Measurements from ENCODE around the gene MRPL3. TPM values are rescaled to one million over a fixed set of nuclear protein-coding genes. Genes with fewer than 3 reads are reported as not detected.

Gene MRPL3
- total RNA-seq, 1 donor from 2014 or later: 37.1 TPM

DNA sequence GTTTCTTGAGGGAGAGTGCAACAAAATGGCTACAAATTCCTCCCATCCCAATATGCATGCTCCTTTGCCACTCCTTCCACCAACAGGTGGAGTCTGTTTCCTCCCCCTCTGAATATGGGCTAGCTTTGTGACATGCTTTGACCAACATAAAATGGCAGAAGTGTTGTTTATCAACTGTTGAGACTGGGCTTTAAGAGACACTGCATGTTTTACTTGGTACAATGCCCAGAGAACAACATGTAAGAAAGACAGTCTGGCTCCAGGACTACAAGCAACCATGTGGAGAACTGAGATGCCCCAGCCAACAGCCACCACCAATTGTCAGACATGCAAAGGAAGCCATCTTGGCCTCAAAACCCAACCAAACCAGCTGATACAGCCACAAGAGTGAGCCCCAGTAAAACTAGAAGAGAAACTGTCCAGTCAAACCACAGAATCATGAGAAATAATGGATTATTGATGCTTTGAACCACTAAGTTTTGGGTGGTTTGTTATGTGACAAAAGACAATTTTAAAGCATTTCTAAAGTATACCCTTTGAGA is 80.7 kb downstream of the MRPL3 start:
- Mint-ChIP-seq H3K27ac (ENCODE audit: unreplicated experiment) (no peak overlapping the region), H3K36me3 (ENCODE audit: low read depth, unreplicated experiment) (no peaks in the 10 kb centered on the region)

DNA sequence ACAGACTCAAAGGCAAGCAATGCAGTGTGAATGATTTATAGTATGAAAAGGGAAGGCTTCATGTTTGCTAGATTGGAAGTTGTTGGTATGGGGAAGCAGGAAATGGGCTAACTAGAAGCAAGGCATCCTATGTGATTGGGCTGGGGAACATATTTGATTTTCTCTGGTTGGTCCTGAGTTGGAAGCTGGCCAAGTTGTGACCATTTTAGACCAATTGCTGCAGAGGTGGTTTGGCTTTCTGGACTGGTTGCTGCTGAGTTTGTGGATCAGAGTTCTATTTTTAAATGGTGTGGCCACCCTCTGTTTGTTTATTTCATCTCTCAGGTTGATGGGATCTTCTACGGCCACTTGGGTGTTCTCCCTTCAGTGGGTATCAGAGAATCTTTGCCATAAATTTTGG is 81.5 kb downstream of the MRPL3 start:
- Mint-ChIP-seq H3K36me3 (ENCODE audit: low read depth, unreplicated experiment) (no peaks in the 10 kb centered on the region), H3K4me3 (ENCODE audit: unreplicated experiment) (no peak overlapping the region), H3K27me3 (ENCODE audit: unreplicated experiment) (peaks cover 4% of the 10 kb centered on the region), H3K9me3 (ENCODE audit: unreplicated experiment) (no peaks in the 10 kb centered on the region), H3K4me1 (ENCODE audit: unreplicated experiment) (no peaks in the 10 kb centered on the region), H3K27ac (ENCODE audit: unreplicated experiment) (no peak overlapping the region)
- no peak for DNase-seq (ENCODE audit: low spot score)
- TF ChIP-seq, protein P1, sequence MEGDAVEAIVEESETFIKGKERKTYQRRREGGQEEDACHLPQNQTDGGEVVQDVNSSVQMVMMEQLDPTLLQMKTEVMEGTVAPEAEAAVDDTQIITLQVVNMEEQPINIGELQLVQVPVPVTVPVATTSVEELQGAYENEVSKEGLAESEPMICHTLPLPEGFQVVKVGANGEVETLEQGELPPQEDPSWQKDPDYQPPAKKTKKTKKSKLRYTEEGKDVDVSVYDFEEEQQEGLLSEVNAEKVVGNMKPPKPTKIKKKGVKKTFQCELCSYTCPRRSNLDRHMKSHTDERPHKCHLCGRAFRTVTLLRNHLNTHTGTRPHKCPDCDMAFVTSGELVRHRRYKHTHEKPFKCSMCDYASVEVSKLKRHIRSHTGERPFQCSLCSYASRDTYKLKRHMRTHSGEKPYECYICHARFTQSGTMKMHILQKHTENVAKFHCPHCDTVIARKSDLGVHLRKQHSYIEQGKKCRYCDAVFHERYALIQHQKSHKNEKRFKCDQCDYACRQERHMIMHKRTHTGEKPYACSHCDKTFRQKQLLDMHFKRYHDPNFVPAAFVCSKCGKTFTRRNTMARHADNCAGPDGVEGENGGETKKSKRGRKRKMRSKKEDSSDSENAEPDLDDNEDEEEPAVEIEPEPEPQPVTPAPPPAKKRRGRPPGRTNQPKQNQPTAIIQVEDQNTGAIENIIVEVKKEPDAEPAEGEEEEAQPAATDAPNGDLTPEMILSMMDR (IDR thresholded peaks at IDR 0.05; ENCODE audit: unreplicated experiment): no peak

More for the DNA sequence above, 80.7 kb downstream of the MRPL3 start:
- Mint-ChIP-seq H3K27me3 (ENCODE audit: unreplicated experiment) (peaks cover 4% of the 10 kb centered on the region), H3K9me3 (ENCODE audit: unreplicated experiment) (no peaks in the 10 kb centered on the region), H3K4me3 (ENCODE audit: unreplicated experiment) (no peak overlapping the region), H3K4me1 (ENCODE audit: unreplicated experiment) (no peaks in the 10 kb centered on the region)
- DNase-seq (ENCODE audit: low spot score): no peak
- TF ChIP-seq, protein P1 (IDR thresholded peaks at IDR 0.05; ENCODE audit: unreplicated experiment): no peak

DNA sequence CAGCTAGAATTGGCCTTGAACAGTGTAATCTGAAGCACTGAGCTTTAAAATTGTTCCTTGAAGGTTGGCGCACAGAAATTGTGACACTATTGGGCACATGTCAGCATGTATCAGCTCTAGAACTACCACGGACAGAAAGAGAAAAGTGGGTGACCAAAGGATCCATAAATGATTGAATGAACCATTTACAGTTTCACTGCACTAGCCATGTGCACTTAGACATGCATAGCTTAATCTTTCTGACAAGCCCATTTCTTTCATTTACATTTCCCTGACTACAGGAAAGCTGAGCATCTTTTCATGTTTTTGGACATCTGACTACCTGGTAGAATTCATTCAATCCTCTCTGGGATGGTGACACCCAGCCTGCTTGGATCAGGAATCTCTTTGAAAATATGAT is 85.0 kb downstream of the MRPL3 start:
- DNase-seq (ENCODE audit: low spot score): no peak
- Mint-ChIP-seq H3K4me3 (ENCODE audit: unreplicated experiment) (no peak overlapping the region), H3K9me3 (ENCODE audit: unreplicated experiment) (no peaks in the 10 kb centered on the region), H3K36me3 (ENCODE audit: low read depth, unreplicated experiment) (no peaks in the 10 kb centered on the region), H3K4me1 (ENCODE audit: unreplicated experiment) (no peaks in the 10 kb centered on the region), H3K27me3 (ENCODE audit: unreplicated experiment) (peaks cover 5% of the 10 kb centered on the region), H3K27ac (ENCODE audit: unreplicated experiment) (no peak overlapping the region)
- TF ChIP-seq, protein P1 (IDR thresholded peaks at IDR 0.05; ENCODE audit: unreplicated experiment): no peak

Other genes with a start within 250 kb of the MRPL3 start
- gene NUDT16, start 121.2 kb downstream of the MRPL3 start, total RNA-seq (ENCODE audit: unreplicated experiment): 26.0 TPM

Data from endothelial cell (in vitro differentiated cells).